H1 (cell line): ENCODE results near the gene ECI2. TPM values are rescaled to one million over a fixed set of nuclear protein-coding genes. Genes with fewer than 3 reads are reported as not detected.

Experiments used
- BRCA1 ChIP-seq: IDR thresholded peaks from 2 replicates; pipeline ENCODE4 v1.6.1; 2012; ENCODE audit warnings: low read depth, low read length, improper control_type of control experiment
- CEBPB ChIP-seq: IDR thresholded peaks from 2 replicates; pipeline ENCODE4 v1.6.1; 2012; ENCODE audit warnings: low read depth, low read length
- GABPA ChIP-seq: IDR thresholded peaks from 2 replicates; pipeline ENCODE4 v1.6.1; 2011; ENCODE audit warnings: mild to moderate bottlenecking, low read length, moderate library complexity, borderline replicate concordance; ENCODE audit not compliant: insufficient read depth
- HDAC6 ChIP-seq: IDR thresholded peaks from one replicate; pipeline ENCODE4 v1.7.1; 2012; ENCODE audit warnings: low read depth, mild to moderate bottlenecking, inconsistent platforms, low read length, moderate library complexity
- NANOG ChIP-seq: IDR thresholded peaks from 2 replicates; pipeline ENCODE4 v1.6.1; 2011; ENCODE audit warnings: low read length, low read depth, mild to moderate bottlenecking, inconsistent platforms; ENCODE audit not compliant: insufficient read depth, poor library complexity, severe bottlenecking
- SP2 ChIP-seq: IDR thresholded peaks from 2 replicates; pipeline ENCODE4 v1.6.1; 2012; ENCODE audit warnings: mild to moderate bottlenecking, low read length, inconsistent platforms
- polyA plus RNA-seq, 7 experiments: library from polyadenylated mRNA; depleted of rRNA in 3 of 7; stranded (reverse) in 5 of 7; unstranded in 2 of 7; fragments of >200 nt in 5 of 7; fragments of 200-250 nt in 2 of 7; gene quantifications; 1 replicate in 5 of 7; 2 replicates in 1 of 7; 4 replicates in 1 of 7; pipeline versions ENCODE4 v1.2.1 to v1.2.3, GENCODE V29; 2011 to 2013; ENCODE audit warnings: missing spikeins in 2 of 7, mixed read lengths in 2 of 7
- total RNA-seq: library from RNA; stranded (reverse); fragmentation: NEBNext Ultra II Directional; extraction: Animal tissue kit (Norgen Biotek cat#: 25700); gene quantifications from 2 replicates; pipeline ENCODE4 v1.2.1, GENCODE V29; 2021
- TF ChIP-seq, protein P1 (sequence below): IDR thresholded peaks from 2 replicates; pipeline ENCODE4 v1.6.1; 2012; ENCODE audit warnings: low read length, inconsistent platforms

Gene ECI2
- total and polyA plus RNA-seq, 2 of the 8 experiments (the other 6 are each of a cell fraction or from before 2014, with no cell fraction given): 40.4 to 70.8 TPM

DNA sequence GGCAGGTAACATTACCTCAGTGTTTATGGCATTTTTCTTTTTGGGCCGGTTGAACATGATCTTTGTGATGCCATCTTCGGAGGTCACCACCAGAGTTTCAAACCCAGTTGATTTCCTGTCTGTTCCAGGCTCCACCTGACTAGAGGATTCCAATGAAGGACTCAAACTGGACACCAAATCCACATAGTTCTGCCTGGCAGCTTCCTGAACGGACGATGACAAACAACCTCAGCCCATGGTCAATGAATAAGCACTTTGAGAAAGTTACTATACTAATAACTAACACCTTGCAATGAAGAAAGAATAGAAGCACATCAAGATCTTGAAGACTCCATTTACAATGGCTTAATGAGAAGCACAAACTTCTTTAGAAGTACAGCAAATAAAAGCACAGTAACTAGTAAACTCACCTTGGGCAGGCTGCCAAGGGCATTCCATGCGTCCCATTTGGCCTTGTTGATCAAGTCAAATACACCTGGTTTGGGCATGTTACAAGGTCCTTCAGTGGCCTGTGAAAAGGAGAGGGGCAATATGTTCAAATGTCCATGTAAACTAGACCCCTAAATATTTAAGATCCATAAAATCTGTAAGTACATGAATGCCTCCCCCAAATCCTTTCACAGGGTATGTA, 4.9 kb downstream of the ECI2 start (continued):
- TF ChIP-seq SP2 (no peak), HDAC6 (no peak), GABPA (no peak), BRCA1 (no peak), CEBPB (no peak), NANOG (no peak)
- TF ChIP-seq, protein P1, sequence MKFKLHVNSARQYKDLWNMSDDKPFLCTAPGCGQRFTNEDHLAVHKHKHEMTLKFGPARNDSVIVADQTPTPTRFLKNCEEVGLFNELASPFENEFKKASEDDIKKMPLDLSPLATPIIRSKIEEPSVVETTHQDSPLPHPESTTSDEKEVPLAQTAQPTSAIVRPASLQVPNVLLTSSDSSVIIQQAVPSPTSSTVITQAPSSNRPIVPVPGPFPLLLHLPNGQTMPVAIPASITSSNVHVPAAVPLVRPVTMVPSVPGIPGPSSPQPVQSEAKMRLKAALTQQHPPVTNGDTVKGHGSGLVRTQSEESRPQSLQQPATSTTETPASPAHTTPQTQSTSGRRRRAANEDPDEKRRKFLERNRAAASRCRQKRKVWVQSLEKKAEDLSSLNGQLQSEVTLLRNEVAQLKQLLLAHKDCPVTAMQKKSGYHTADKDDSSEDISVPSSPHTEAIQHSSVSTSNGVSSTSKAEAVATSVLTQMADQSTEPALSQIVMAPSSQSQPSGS: no peak
- TF ChIP-seq, all 59 proteins: peak for 0
